Breast epithelium (tissue), 4 donors: Measurements from ENCODE around the gene POC1A. TPM values are rescaled to one million over a fixed set of nuclear protein-coding genes. Genes with fewer than 3 reads are reported as not detected.
A peak's percentile ranks its signal among the peaks of the same experiment; 100 is the strongest.

Experiments
- DNase-seq, 2 donors: peaks; one replicate each; pipeline ENCODE4 v3.0.0-alpha.2; 2019; ENCODE audit warnings: low spot score in 2 of 2
- H3K27ac ChIP-seq, 2 donors: fragments of 200-600 bp; sonication (generic) in 1 of 2; one replicate each; pipeline ENCODE4 v1.5.1; 2016 to 2019; ENCODE audit warnings: mild to moderate bottlenecking in 1 of 2
- H3K27me3 ChIP-seq, 2 donors: fragments of 200-600 bp; sonication (generic) in 1 of 2; one replicate each; pipeline versions ENCODE4 v1.5.1 to v1.6.0; 2017 to 2019; ENCODE audit warnings: control low read depth in 1 of 2, mild to moderate bottlenecking in 1 of 2
- H3K36me3 ChIP-seq: fragments of 200-600 bp; one replicate; pipeline ENCODE4 v1.5.1; 2019
- H3K4me1 ChIP-seq, 2 donors: fragments of 200-600 bp; sonication (generic); one replicate each; pipeline ENCODE4 v1.5.1; 2016 to 2019; ENCODE audit warnings: control low read depth in 1 of 2
- H3K4me3 ChIP-seq, 3 donors: fragments of 200-600 bp; sonication (generic); 1 replicate in 2 of 3; 2 replicates in 1 of 3; pipeline ENCODE4 v1.5.1; 2016 to 2019; ENCODE audit warnings: mild to moderate bottlenecking in 3 of 3, moderate library complexity in 2 of 3
- H3K9me3 ChIP-seq, 2 donors: fragments of 200-600 bp; sonication (generic) in 1 of 2; one replicate each; pipeline ENCODE4 v1.5.1; 2016 to 2019; ENCODE audit warnings: control low read depth in 1 of 2
- POLR2A ChIP-seq: fragments of 450-650 bp; IDR thresholded peaks from one replicate; pipeline ENCODE4 v1.6.1; 2016; ENCODE audit warnings: antibody characterized with exemption, mild to moderate bottlenecking, moderate library complexity
- POLR2AphosphoS5 ChIP-seq, 3 donors: sonication (generic); formaldehyde crosslinking; IDR thresholded peaks; one replicate each; pipeline ENCODE4 v1.6.1; 2017; ENCODE audit warnings: antibody characterized with exemption in 3 of 3
- intact Hi-C: fragments of 100-400 bp; cut with DNase I; formaldehyde crosslinking; loops from one replicate; pipeline ENCODE4 v1.15.1; 2023; ENCODE audit warnings: low total_unique reads
- total RNA-seq, 3 donors: library from RNA; depleted of rRNA; stranded (reverse); fragments of >200 nt; gene quantifications; one replicate each; pipeline ENCODE4 v1.1.0, GENCODE V29; 2016
- TF ChIP-seq, protein P1 (sequence below), 3 donors: fragments of 450-650 bp; IDR thresholded peaks; one replicate each; pipeline ENCODE4 v1.5.1; 2016 to 2017; ENCODE audit warnings: antibody characterized with exemption in 3 of 3, mild to moderate bottlenecking in 3 of 3, moderate library complexity in 3 of 3

Gene POC1A
- total RNA-seq, 3 donors from 2014 or later = 1.9 to 2.7 (median 2.6) TPM

DNA sequence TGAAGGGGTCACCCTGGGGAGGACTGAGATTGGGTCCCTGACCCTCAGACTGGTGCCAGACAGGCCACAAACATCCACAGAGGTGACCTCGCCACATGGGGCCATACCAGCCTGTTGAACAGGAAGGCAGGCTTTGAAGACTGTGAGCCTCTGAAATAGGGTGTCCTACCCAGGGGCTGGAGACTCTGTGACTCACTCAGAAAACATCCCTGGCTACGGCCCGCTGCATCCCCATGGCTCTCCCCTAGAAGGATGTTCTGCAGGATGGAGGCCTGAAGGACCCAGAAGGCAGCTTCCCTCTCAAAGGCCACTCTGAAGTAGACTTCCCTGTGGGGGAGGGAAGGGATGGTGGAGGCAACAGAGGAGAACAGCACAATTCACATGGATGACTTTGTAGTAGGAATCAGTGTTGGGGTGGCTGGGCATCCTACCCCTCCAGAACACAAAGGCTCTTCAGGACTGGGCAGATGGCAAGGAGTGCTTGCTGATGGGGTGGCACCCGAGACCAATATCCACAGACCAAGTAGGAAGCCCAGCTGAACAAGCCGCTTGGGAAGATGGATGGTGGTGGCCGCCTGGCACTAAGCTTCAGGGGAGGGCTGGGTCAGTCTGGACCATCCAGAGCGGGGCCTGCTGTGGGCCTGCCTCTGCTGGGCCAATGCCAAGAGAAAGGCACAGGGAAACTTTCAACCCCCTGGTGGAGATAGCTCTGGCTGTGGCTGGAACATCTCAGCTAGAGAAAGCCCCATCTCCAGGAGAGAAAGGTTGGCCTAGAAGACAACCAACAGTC is 60.3 kb downstream of the POC1A start:
- intact Hi-C loops = loop anchor here (1.0 kb wide), 1 partner anchor 28 kb away; no protein-coding TSS in a partner anchor
- no peak overlapping the region for H3K27ac ChIP-seq
- TF ChIP-seq, protein P1, sequence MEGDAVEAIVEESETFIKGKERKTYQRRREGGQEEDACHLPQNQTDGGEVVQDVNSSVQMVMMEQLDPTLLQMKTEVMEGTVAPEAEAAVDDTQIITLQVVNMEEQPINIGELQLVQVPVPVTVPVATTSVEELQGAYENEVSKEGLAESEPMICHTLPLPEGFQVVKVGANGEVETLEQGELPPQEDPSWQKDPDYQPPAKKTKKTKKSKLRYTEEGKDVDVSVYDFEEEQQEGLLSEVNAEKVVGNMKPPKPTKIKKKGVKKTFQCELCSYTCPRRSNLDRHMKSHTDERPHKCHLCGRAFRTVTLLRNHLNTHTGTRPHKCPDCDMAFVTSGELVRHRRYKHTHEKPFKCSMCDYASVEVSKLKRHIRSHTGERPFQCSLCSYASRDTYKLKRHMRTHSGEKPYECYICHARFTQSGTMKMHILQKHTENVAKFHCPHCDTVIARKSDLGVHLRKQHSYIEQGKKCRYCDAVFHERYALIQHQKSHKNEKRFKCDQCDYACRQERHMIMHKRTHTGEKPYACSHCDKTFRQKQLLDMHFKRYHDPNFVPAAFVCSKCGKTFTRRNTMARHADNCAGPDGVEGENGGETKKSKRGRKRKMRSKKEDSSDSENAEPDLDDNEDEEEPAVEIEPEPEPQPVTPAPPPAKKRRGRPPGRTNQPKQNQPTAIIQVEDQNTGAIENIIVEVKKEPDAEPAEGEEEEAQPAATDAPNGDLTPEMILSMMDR (IDR thresholded peaks at IDR 0.05) = no peak
- TF ChIP-seq POLR2A = no peak
- TF ChIP-seq POLR2AphosphoS5 (IDR thresholded peaks at IDR 0.05) = no peak
- H3K9me3 ChIP-seq = no peaks in the 10 kb centered on the region
- no peaks in the 10 kb centered on the region for H3K4me1 ChIP-seq
- DNase-seq = no peak
- no peaks in the 10 kb centered on the region for H3K36me3 ChIP-seq
- H3K4me3 ChIP-seq = no peak overlapping the region
- H3K27me3 ChIP-seq = no peaks in the 10 kb centered on the region

DNA sequence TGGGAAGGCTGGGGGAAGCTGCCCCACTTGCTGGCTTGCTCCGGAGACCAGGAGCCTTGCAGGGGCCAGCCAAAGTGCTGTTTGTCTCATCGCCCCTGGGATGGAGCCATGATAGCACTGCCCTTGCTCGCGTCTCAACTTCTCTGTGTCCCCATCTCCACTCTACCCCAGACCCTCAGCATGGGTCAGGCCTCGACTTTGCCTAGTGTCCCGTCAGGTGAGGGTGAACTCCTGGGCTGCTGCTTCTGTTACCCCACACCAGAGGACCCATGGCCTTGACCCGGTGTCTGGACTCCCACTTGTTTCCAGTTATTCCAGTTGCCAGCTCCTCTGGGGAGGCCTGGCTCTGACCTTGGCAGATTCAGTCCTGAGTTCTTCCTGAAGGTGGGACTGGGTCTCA is 61.3 kb downstream of the POC1A start:
- intact Hi-C loops = no loop called here
- Histone ChIP-seq H3K4me1 (no peaks in the 10 kb centered on the region), H3K4me3 (no peak overlapping the region), H3K27me3 (no peaks in the 10 kb centered on the region), H3K36me3 (no peaks in the 10 kb centered on the region), H3K27ac (no peak overlapping the region), H3K9me3 (no peaks in the 10 kb centered on the region)
- no peak for DNase-seq
- TF ChIP-seq, protein P1 (IDR thresholded peaks at IDR 0.05) = no peak
- TF ChIP-seq POLR2A (no peak), POLR2AphosphoS5 (IDR thresholded peaks at IDR 0.05) (no peak)

DNA sequence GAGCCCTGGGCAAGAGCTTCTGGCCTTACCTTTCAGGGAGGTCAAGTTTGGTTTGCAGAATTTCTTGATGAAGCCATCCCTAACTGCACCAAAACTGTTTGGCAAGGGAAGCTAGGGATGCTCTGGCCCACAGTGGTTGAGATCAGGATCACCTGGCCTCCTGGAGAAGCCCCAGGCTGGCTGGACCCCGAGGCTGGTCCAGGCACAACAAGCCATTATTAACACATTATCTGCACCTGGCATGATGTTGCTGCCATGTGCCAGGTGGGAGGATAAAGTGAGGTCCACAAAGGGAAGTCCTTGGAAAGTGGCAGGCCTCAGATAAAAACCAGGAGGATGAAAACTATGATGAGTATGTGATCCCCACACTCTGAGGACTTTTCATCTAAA is 62.0 kb downstream of the POC1A start:
- TF ChIP-seq, protein P1 (IDR thresholded peaks at IDR 0.05) = no peak
- TF ChIP-seq POLR2AphosphoS5 (IDR thresholded peaks at IDR 0.05) = no peak
- no peak for TF ChIP-seq POLR2A
- Histone ChIP-seq H3K27ac (no peak overlapping the region), H3K4me3 (no peak overlapping the region), H3K4me1 (no peaks in the 10 kb centered on the region), H3K36me3 (no peaks in the 10 kb centered on the region), H3K9me3 (no peaks in the 10 kb centered on the region), H3K27me3 (no peaks in the 10 kb centered on the region)
- DNase-seq = no peak
- intact Hi-C loops = no loop called here

DNA sequence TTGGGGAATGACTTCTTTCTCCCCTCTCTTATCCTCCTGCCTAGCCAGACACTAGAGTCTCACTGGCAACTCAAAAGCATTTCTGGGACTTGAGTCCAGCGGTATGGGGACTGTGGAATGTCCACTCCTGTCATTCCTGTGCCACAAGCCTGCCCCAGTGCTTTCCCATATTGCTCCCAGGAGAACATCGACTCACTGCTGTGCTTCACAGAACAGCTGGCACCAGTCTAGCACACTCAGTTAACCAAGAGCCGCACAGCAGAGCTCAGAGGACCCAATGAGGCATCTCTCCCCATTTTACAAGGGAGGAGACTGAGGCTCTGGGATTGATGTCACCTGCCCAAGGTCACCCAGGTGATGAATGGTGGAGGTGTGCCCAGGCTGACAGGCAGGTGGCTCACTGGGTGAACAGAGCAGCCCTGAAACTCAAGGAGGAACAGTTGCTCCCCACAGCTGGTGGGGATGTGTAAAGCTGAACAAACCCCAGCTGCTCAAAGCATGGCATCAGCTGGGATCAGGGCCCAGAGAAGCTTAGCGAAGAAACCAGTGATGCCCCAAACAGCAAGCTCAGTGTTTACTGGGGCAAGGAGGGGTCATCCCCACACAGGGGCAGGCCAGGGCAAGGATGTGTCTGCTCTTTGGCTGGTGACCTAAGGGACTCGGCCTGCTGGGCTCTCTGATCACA is 62.5 kb downstream of the POC1A start:
- H3K27me3 ChIP-seq = no peaks in the 10 kb centered on the region
- no peaks in the 10 kb centered on the region for H3K36me3 ChIP-seq
- TF ChIP-seq POLR2AphosphoS5 (IDR thresholded peaks at IDR 0.05) (no peak), POLR2A (no peak)
- TF ChIP-seq, protein P1 (IDR thresholded peaks at IDR 0.05) = no peak
- no peaks in the 10 kb centered on the region for H3K9me3 ChIP-seq
- no peaks in the 10 kb centered on the region for H3K4me1 ChIP-seq
- H3K4me3 ChIP-seq = no peak overlapping the region
- intact Hi-C loops = no loop called here
- H3K27ac ChIP-seq = peak overlapping the region in 1 of 2 donors; percentile 93
- no peak for DNase-seq

DNA sequence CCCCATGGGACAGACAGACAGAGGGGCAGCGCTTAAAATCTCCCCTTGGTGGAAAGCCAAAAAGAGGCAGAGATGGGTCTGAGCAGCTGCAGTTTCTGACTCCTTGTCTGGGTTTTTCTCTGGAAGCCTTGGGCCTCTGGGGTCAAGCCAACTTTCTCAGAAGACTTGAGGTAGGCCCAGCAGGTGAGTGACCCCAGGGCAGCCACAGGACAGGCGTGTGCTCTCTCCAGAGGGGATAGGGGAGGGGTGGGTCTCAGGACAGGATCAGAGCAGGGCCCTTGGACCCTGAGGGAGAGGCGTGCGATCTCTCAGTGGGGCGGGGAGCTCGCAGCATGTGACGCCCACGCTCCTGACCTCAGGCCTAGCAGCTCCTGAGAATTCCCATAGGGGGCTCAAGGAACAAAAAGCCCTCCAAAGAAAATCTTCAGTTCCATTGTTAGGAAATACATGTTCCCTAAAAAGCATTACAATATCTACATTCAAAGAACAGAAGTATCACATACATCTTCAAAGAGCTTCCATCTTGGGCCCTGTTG is 63.2 kb downstream of the POC1A start:
- Histone ChIP-seq H3K27me3 (no peaks in the 10 kb centered on the region), H3K9me3 (no peaks in the 10 kb centered on the region), H3K4me1 (no peaks in the 10 kb centered on the region), H3K4me3 (no peak overlapping the region), H3K36me3 (no peaks in the 10 kb centered on the region), H3K27ac (peak overlapping the region; percentile 61 to 93)
- DNase-seq = no peak
- TF ChIP-seq POLR2AphosphoS5 (IDR thresholded peaks at IDR 0.05) = no peak
- TF ChIP-seq POLR2A = no peak
- TF ChIP-seq, protein P1 (IDR thresholded peaks at IDR 0.05) = no peak
- intact Hi-C loops = no loop called here
